ENCODE measurements around the gene NRG4.
"Not testable (repeated sequence)": the region's sequence is repeated elsewhere in the genome, so short reads cannot be mapped to it uniquely, and the experiment has no call there.

Gene NRG4

DNA sequence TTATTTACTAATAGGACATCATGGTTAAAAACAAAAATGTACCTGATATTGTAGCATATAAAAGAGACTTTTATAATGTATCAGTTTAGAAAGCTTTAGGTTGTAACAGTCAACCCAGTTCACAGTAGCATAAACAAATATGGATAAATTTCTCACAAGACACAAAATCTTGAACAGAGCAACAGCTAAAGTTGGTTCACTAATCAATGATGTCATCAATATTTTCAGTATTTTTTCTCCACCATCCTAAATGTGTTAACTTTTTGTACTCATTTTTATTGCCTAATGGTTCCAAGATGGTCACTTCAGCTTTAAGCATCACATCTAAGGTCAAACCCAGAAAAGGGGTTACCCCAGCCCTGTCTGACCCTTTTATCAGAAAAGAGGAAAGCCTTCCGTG, 21.2 kb upstream of the NRG4 start:
- Histone ChIP-seq H3K36me3 (ENCODE audit: control insufficient read depth, insufficient read depth, low read length) (no peaks in the 10 kb centered on the region), H3K27me3 (replicated peaks; ENCODE audit: control insufficient read depth, insufficient read depth, low read length) (no peaks in the 10 kb centered on the region), H3K4me3 (replicated peaks; ENCODE audit: low read depth, low read length) (no peak overlapping the region)
- TF ChIP-seq, protein P1, sequence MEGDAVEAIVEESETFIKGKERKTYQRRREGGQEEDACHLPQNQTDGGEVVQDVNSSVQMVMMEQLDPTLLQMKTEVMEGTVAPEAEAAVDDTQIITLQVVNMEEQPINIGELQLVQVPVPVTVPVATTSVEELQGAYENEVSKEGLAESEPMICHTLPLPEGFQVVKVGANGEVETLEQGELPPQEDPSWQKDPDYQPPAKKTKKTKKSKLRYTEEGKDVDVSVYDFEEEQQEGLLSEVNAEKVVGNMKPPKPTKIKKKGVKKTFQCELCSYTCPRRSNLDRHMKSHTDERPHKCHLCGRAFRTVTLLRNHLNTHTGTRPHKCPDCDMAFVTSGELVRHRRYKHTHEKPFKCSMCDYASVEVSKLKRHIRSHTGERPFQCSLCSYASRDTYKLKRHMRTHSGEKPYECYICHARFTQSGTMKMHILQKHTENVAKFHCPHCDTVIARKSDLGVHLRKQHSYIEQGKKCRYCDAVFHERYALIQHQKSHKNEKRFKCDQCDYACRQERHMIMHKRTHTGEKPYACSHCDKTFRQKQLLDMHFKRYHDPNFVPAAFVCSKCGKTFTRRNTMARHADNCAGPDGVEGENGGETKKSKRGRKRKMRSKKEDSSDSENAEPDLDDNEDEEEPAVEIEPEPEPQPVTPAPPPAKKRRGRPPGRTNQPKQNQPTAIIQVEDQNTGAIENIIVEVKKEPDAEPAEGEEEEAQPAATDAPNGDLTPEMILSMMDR (IDR thresholded peaks at IDR 0.05; ENCODE audit: insufficient read depth, low read length, poor library complexity, severe bottlenecking): no peak
- DNase-seq (ENCODE audit: extremely low read depth, insufficient read length): no peak

DNA sequence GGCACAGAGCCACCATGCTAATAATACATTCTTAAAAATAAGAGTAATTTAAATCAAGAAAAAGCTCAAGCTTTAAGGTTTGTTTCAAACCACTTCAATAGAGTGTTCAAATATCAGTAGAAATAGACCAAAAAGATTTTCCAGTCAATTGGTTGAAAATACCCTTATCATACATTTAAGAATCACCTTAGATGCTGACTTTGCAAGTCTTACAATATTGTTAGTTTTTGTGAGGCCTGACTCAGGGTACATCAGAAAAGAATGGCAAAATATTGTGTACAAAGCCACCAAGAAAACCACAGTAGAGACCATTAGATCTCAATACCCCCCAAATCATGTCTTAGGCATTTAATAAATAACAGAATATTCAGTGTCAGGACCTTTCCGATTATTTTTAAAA, 19.8 kb upstream of the NRG4 start:
- Histone ChIP-seq H3K4me3 (replicated peaks; ENCODE audit: low read depth, low read length) (no peak overlapping the region), H3K27me3 (replicated peaks; ENCODE audit: control insufficient read depth, insufficient read depth, low read length) (no peaks in the 10 kb centered on the region), H3K36me3 (ENCODE audit: control insufficient read depth, insufficient read depth, low read length) (no peaks in the 10 kb centered on the region)
- TF ChIP-seq, protein P1 (IDR thresholded peaks at IDR 0.05; ENCODE audit: insufficient read depth, low read length, poor library complexity, severe bottlenecking): no peak
- no peak for DNase-seq (ENCODE audit: extremely low read depth, insufficient read length)

DNA sequence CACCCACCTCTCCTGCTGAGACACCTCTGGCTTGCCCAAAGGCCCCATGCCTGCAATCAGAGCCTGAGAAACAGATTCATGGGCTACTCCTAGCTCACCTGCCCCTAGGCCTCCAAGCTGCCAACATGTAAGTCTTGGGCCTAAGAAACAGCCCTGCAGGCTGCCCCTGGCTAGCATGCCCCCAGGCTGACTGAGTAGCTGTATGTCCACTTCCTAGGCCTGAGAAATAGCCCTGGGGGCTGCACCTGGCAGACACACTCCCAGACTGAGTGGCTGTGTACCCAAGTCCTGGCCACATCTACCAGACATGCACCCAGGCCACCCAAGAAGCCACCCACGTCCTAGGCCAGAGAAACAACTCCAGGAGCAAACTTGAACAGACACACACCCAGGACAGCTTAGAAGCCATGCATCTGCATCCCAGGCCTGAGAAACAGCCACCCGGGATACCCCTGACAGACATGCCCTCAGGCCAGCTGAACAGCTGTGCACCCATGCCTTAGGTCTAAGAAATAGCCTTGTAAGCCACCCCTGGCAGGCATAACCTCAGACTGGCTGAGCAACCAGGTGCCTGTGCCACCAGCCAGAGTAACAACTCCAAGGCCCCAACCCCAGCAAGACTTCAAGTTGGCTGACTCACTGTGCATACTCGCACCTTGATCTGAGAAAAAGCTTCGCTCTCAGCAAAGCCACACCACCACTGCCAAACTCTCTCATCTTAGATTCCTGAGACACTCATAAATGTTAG, 12.0 kb upstream of the NRG4 start:
- Histone ChIP-seq H3K27me3 (replicated peaks; ENCODE audit: control insufficient read depth, insufficient read depth, low read length) (no peaks in the 10 kb centered on the region), H3K36me3 (ENCODE audit: control insufficient read depth, insufficient read depth, low read length) (no peaks in the 10 kb centered on the region; the same call in 1 of the 2 replicates), H3K4me3 (replicated peaks; ENCODE audit: low read depth, low read length) (no peak overlapping the region)
- no peak for DNase-seq (ENCODE audit: extremely low read depth, insufficient read length)
- TF ChIP-seq, protein P1 (IDR thresholded peaks at IDR 0.05; ENCODE audit: insufficient read depth, low read length, poor library complexity, severe bottlenecking): no peak

DNA sequence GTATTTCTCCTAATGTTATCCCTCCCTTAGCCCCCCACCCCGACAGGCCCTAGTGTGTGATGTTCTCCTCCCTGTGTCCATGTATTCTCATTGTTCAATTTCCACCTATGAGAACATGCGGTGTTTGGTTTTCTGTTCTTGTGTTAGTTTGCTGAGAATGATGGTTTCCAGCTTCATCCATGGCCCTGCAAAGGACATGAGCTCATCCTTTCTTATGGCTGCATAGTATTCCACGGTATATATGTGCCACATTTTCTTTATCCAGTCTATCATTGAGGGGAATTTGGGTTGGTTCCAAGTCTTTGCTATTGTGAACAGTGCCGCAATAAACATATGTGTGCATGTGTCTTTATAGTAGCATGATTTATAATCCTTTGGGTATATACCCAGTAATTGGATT, 1.2 kb upstream of the NRG4 start:
- H3K4me3 ChIP-seq (replicated peaks; ENCODE audit: low read depth, low read length); H3K27me3 ChIP-seq (replicated peaks; ENCODE audit: control insufficient read depth, insufficient read depth, low read length); H3K36me3 ChIP-seq (ENCODE audit: control insufficient read depth, insufficient read depth, low read length); DNase-seq (ENCODE audit: extremely low read depth, insufficient read length): not testable (repeated sequence)

DNA sequence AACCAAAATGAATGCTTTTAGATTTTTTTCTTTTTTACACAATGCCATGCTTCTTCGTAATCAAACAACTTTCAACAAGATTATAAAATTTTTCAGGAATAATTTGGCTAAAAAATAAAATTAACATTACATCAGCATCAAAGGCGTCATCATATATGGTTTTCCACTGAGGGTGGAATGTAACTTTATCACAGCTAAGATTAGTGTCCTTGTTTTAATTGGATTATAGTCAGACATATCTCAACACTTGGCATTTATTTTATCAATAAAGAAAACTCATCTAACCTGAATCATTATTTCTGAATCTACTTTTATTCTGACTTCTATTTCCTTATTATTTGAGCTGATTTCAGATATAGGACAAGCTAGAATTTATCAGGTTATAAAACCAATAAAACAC, 1.6 kb downstream of the NRG4 start:
- no peak for DNase-seq (ENCODE audit: extremely low read depth, insufficient read length)
- no peaks in the 10 kb centered on the region for H3K36me3 ChIP-seq (ENCODE audit: control insufficient read depth, insufficient read depth, low read length)
- no peaks in the 10 kb centered on the region for H3K27me3 ChIP-seq (replicated peaks; ENCODE audit: control insufficient read depth, insufficient read depth, low read length)
- TF ChIP-seq, protein P1 (IDR thresholded peaks at IDR 0.05; ENCODE audit: insufficient read depth, low read length, poor library complexity, severe bottlenecking): no peak
- no peak overlapping the region; the same call in 1 of the 2 replicates for H3K4me3 ChIP-seq (replicated peaks; ENCODE audit: low read depth, low read length)

DNA sequence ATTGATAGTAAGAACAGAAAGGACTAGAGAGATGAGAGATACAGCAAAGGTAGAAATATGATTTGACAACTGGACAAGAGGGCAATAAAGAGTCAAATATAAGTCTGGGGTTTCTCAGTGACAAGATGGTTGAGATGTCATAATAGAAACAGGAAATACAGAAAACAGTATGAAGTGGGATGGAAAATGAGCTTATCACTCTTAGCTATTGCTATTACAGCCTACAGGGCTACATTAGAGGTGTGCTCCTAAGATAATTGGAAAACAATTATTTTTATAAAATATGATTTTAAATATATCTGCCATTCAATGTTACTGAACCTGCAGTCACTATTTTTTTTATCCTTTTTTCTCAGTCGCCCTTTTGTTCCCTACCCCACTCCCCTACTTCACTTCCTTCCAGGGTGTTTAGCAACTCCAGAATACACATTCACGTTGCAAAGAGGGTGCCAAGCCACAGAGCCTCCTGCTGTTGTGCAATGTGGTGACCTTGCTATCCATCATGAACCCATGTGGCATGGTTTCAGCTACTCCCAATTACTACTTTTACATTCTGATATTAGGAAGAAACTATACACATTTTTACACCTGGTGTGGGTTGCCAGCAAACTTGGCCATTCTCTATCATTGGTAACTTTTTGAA, 6.0 kb downstream of the NRG4 start:
- Histone ChIP-seq H3K36me3 (ENCODE audit: control insufficient read depth, insufficient read depth, low read length) (no peaks in the 10 kb centered on the region), H3K4me3 (replicated peaks; ENCODE audit: low read depth, low read length) (no peak overlapping the region), H3K27me3 (replicated peaks; ENCODE audit: control insufficient read depth, insufficient read depth, low read length) (no peaks in the 10 kb centered on the region)
- TF ChIP-seq, protein P1 (IDR thresholded peaks at IDR 0.05; ENCODE audit: insufficient read depth, low read length, poor library complexity, severe bottlenecking): no peak
- DNase-seq (ENCODE audit: extremely low read depth, insufficient read length): no peak
